Measurements from ENCODE around the gene RNASE13. TPM values are rescaled to one million over a fixed set of nuclear protein-coding genes. Genes with fewer than 3 reads are reported as not detected.

The RNASE13 gene
- total RNA-seq, 3 donors from 2014 or later: not detected

- H3K4me3 ChIP-seq: no peak overlapping the region
- no peaks in the 10 kb centered on the region for H3K36me3 ChIP-seq (ENCODE audit: low read depth)
- no peaks in the 10 kb centered on the region for H3K9me3 ChIP-seq
- ATAC-seq: peak; percentile 53
- TF ChIP-seq CTCF (IDR thresholded peaks at IDR 0.05): no peak
- peaks cover 29% of the 10 kb centered on the region for H3K4me1 ChIP-seq (ENCODE audit: low read depth)
- intact Hi-C loops (cut with DNase I, micrococcal nuclease): no loop called here
- DNase-seq: peak; percentile 66 to 83 (median 72)
Measured at GRCh38 chr14:21072781-21073339, 38.3 kb upstream of the RNASE13 start.

GRCh38 chr14:21072031-21072473 is 37.4 kb upstream of the RNASE13 start:
- ATAC-seq: no peak
- peak in 1 of 3 donors; percentile 25 for DNase-seq

GRCh38 chr14:21071225-21072030 is 36.8 kb upstream of the RNASE13 start:
- Histone ChIP-seq H3K4me3 (peak overlapping the region; percentile 48), H3K4me1 (ENCODE audit: low read depth) (peaks cover 29% of the 10 kb centered on the region), H3K9me3 (no peaks in the 10 kb centered on the region), H3K36me3 (ENCODE audit: low read depth) (no peaks in the 10 kb centered on the region)
- intact Hi-C loops (cut with DNase I, micrococcal nuclease): no loop called here
- DNase-seq: peak; percentile 80 to 90 (median 85)
- ATAC-seq: peak; percentile 58
- no peak for TF ChIP-seq CTCF (IDR thresholded peaks at IDR 0.05)

More at GRCh38 chr14:21072031-21072473, 37.4 kb upstream of the RNASE13 start:
- intact Hi-C loops (cut with DNase I, micrococcal nuclease): no loop called here
- no peaks in the 10 kb centered on the region for H3K9me3 ChIP-seq
- H3K36me3 ChIP-seq (ENCODE audit: low read depth): no peaks in the 10 kb centered on the region
- H3K4me3 ChIP-seq: no peak overlapping the region
- TF ChIP-seq CTCF (IDR thresholded peaks at IDR 0.05): no peak
- peaks cover 29% of the 10 kb centered on the region for H3K4me1 ChIP-seq (ENCODE audit: low read depth)

- no peaks in the 10 kb centered on the region for H3K36me3 ChIP-seq (ENCODE audit: low read depth)
- TF ChIP-seq CTCF (IDR thresholded peaks at IDR 0.05): no peak
- peak overlapping the region; percentile 48 for H3K4me3 ChIP-seq
- intact Hi-C loops (cut with DNase I, micrococcal nuclease): no loop called here
- no peaks in the 10 kb centered on the region for H3K9me3 ChIP-seq
- ATAC-seq (peak; percentile 50), DNase-seq (peak; percentile 78 to 84 (median 79))
- peaks cover 29% of the 10 kb centered on the region for H3K4me1 ChIP-seq (ENCODE audit: low read depth)
Measured at GRCh38 chr14:21070610-21071224, 36.1 kb upstream of the RNASE13 start.

- ATAC-seq: peak; percentile 56
- Histone ChIP-seq H3K4me1 (ENCODE audit: low read depth) (peaks cover 29% of the 10 kb centered on the region), H3K9me3 (no peaks in the 10 kb centered on the region), H3K4me3 (peak within 1 kb of the TSS; percentile 48), H3K36me3 (ENCODE audit: low read depth) (no peaks in the 10 kb centered on the region)
- intact Hi-C loops (cut with DNase I, micrococcal nuclease): no loop called here
- TF ChIP-seq CTCF (IDR thresholded peaks at IDR 0.05): no peak
- DNase-seq: peak in 2 of 3 donors; percentile 67 to 80
Measured at GRCh38 chr14:21070083-21070609, 35.5 kb upstream of the RNASE13 start, which contains the start of gene ARHGEF40. Gene ARHGEF40, plus strand, starts transcription at chr14:21070304. Its CDS starts 93 bp downstream, at chr14:21070397.

Data from mucosa of descending colon (tissue), 3 donors.